ENCODE measurements around the gene ZCWPW1.
"Not testable (repeated sequence)": the region's sequence is repeated elsewhere in the genome, so short reads cannot be mapped to it uniquely, and the experiment has no call there.

The ZCWPW1 gene

DNA sequence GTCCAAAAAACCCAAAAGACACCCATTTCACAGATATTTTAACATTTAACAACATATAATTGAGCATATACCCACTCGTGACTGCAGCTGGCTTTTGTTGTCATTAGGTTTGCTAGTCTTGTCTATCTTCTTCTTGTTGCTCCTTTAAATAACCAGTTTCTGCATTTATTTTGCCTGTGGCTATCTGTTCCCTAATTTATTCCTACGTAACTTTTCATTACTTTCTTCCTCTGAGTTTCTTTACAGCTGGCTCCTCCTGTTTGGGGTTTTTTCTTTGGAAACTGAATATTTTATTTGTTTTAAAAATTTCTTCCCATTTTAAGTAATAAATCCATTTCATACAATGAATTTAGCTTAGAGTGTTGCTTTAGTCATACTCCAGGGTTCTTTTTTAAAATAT lies 40.8 kb downstream of the ZCWPW1 start:
- Histone ChIP-seq H3K9me3 (replicated peaks in 1 of 2; ENCODE audit: control insufficient read depth in 2 of 2, insufficient read depth in 1 of 2, low read depth in 1 of 2, low read length in 2 of 2) (no peaks in the 10 kb centered on the region), H3K27ac (replicated peaks; ENCODE audit: low read length) (no peak overlapping the region), H3K4ac (ENCODE audit: low read length) (no peak overlapping the region), H3K36me3 (replicated peaks in 1 of 2; ENCODE audit: control insufficient read depth in 2 of 2, insufficient read depth in 2 of 2, low read length in 2 of 2) (no peaks in the 10 kb centered on the region), H2AK5ac (ENCODE audit: low read depth, low read length) (no peak overlapping the region), H2BK12ac (ENCODE audit: low read length) (no peak overlapping the region), H2BK5ac (ENCODE audit: low read length) (no peak overlapping the region), H3K4me3 (ENCODE audit: low read length in 2 of 2) (no peak overlapping the region), H3K79me1 (ENCODE audit: low read depth, low read length) (no peaks in the 10 kb centered on the region), H4K8ac (ENCODE audit: low read depth, low read length) (no peak overlapping the region), H2BK120ac (ENCODE audit: low read depth, low read length) (no peak overlapping the region), H3K23ac (ENCODE audit: low read depth, low read length, poor library complexity) (peak overlapping the region; percentile 59), H3K4me1 (ENCODE audit: control insufficient read depth in 2 of 2, insufficient read depth in 1 of 2, low read depth in 1 of 2, low read length in 2 of 2) (no peaks in the 10 kb centered on the region), H3K18ac (ENCODE audit: low read length) (no peak overlapping the region), H3K14ac (ENCODE audit: low read length) (no peak overlapping the region), H3K4me2 (ENCODE audit: insufficient read depth, low read length, poor library complexity, severe bottlenecking) (no peak overlapping the region), H2BK15ac (ENCODE audit: low read length) (no peak overlapping the region), H4K91ac (ENCODE audit: low read depth, low read length, poor library complexity) (no peak overlapping the region), H3K27me3 (ENCODE audit: control insufficient read depth in 3 of 3, insufficient read depth in 3 of 3, low read depth in 1 of 3, low read length in 3 of 3) (peaks cover 0 to 7% (median 0%) of the 10 kb centered on the region in 3 experiments), H3K9ac (ENCODE audit: low read depth, low read length, poor library complexity) (no peak overlapping the region), H2AFZ (ENCODE audit: low read length) (no peak overlapping the region)
- DNase-seq (ENCODE audit: low spot score): no peak
- no CpG with 5 or more reads among the region's 2 CpGs for WGBS, 2 donors (ENCODE audit: extremely low coverage in 2 of 2, insufficient read length in 2 of 2, insufficient replicate concordance in 1 of 2)

DNA sequence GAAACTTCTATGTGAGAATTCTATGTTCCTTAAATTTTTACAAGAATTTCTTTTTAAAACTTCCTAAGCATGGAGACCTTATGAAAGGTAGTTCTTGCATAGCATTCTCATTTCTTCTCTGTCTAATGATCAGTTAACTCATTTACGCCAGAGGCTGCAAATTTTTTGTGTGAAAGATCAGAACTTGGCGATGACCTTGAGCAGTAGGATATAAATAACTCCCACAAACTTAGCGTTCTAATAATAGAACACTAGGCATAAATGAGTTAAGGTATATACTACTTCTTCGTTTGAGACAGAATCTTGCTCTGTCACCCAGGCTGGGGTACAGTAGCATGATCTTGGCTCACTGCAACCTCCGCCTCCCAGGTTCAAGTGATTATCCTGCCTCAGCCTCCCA lies 41.6 kb downstream of the ZCWPW1 start:
- Histone ChIP-seq H3K36me3 (replicated peaks in 1 of 2; ENCODE audit: control insufficient read depth in 2 of 2, insufficient read depth in 2 of 2, low read length in 2 of 2) (no peaks in the 10 kb centered on the region), H3K9ac (ENCODE audit: low read depth, low read length, poor library complexity) (no peak overlapping the region), H2BK12ac (ENCODE audit: low read length) (no peak overlapping the region), H2AK5ac (ENCODE audit: low read depth, low read length) (no peak overlapping the region), H3K27me3 (ENCODE audit: control insufficient read depth in 3 of 3, insufficient read depth in 3 of 3, low read depth in 1 of 3, low read length in 3 of 3) (peaks cover 0 to 7% (median 0%) of the 10 kb centered on the region in 3 experiments), H3K23ac (ENCODE audit: low read depth, low read length, poor library complexity) (no peak overlapping the region), H3K18ac (ENCODE audit: low read length) (no peak overlapping the region), H3K4ac (ENCODE audit: low read length) (no peak overlapping the region), H3K79me1 (ENCODE audit: low read depth, low read length) (no peaks in the 10 kb centered on the region), H2AFZ (ENCODE audit: low read length) (no peak overlapping the region), H2BK120ac (ENCODE audit: low read depth, low read length) (no peak overlapping the region), H4K8ac (ENCODE audit: low read depth, low read length) (no peak overlapping the region), H3K27ac (replicated peaks; ENCODE audit: low read length) (no peak overlapping the region), H4K91ac (ENCODE audit: low read depth, low read length, poor library complexity) (no peak overlapping the region), H3K9me3 (replicated peaks in 1 of 2; ENCODE audit: control insufficient read depth in 2 of 2, insufficient read depth in 1 of 2, low read depth in 1 of 2, low read length in 2 of 2) (no peaks in the 10 kb centered on the region), H2BK5ac (ENCODE audit: low read length) (no peak overlapping the region), H3K4me2 (ENCODE audit: insufficient read depth, low read length, poor library complexity, severe bottlenecking) (no peak overlapping the region), H3K4me1 (ENCODE audit: control insufficient read depth in 2 of 2, insufficient read depth in 1 of 2, low read depth in 1 of 2, low read length in 2 of 2) (no peaks in the 10 kb centered on the region), H2BK15ac (ENCODE audit: low read length) (no peak overlapping the region), H3K4me3 (ENCODE audit: low read length in 2 of 2) (no peak overlapping the region), H3K14ac (ENCODE audit: low read length) (no peak overlapping the region)
- no peak for DNase-seq (ENCODE audit: low spot score)
- WGBS, 2 donors (ENCODE audit: extremely low coverage in 2 of 2, insufficient read length in 2 of 2, insufficient replicate concordance in 1 of 2): no CpG with 5 or more reads among the region's 5 CpGs

GRCh38 chr7:100384628-100385294 lies 43.7 kb downstream of the ZCWPW1 start:
- Histone ChIP-seq H3K23ac (ENCODE audit: low read depth, low read length, poor library complexity) (no peak overlapping the region), H3K79me1 (ENCODE audit: low read depth, low read length) (no peaks in the 10 kb centered on the region), H3K27me3 (ENCODE audit: control insufficient read depth in 3 of 3, insufficient read depth in 3 of 3, low read depth in 1 of 3, low read length in 3 of 3) (peaks cover 0 to 5% (median 0%) of the 10 kb centered on the region in 3 experiments), H3K14ac (ENCODE audit: low read length) (no peak overlapping the region), H3K9ac (ENCODE audit: low read depth, low read length, poor library complexity) (no peak overlapping the region), H4K91ac (ENCODE audit: low read depth, low read length, poor library complexity) (no peak overlapping the region), H2BK15ac (ENCODE audit: low read length) (no peak overlapping the region), H3K4me3 (ENCODE audit: low read length in 2 of 2) (no peak overlapping the region), H2AFZ (ENCODE audit: low read length) (no peak overlapping the region), H3K4me1 (ENCODE audit: control insufficient read depth in 2 of 2, insufficient read depth in 1 of 2, low read depth in 1 of 2, low read length in 2 of 2) (no peaks in the 10 kb centered on the region), H3K4ac (ENCODE audit: low read length) (no peak overlapping the region), H3K4me2 (ENCODE audit: insufficient read depth, low read length, poor library complexity, severe bottlenecking) (no peak overlapping the region), H3K18ac (ENCODE audit: low read length) (no peak overlapping the region), H3K36me3 (replicated peaks in 1 of 2; ENCODE audit: control insufficient read depth in 2 of 2, insufficient read depth in 2 of 2, low read length in 2 of 2) (no peaks in the 10 kb centered on the region), H3K27ac (replicated peaks; ENCODE audit: low read length) (no peak overlapping the region), H4K8ac (ENCODE audit: low read depth, low read length) (no peak overlapping the region), H2BK12ac (ENCODE audit: low read length) (no peak overlapping the region), H2BK5ac (ENCODE audit: low read length) (no peak overlapping the region), H2BK120ac (ENCODE audit: low read depth, low read length) (no peak overlapping the region), H3K9me3 (replicated peaks in 1 of 2; ENCODE audit: control insufficient read depth in 2 of 2, insufficient read depth in 1 of 2, low read depth in 1 of 2, low read length in 2 of 2) (no peaks in the 10 kb centered on the region), H2AK5ac (ENCODE audit: low read depth, low read length) (no peak overlapping the region)
- DNase-seq (ENCODE audit: low spot score): no peak
- WGBS, 2 donors (ENCODE audit: extremely low coverage in 2 of 2, insufficient read length in 2 of 2, insufficient replicate concordance in 1 of 2): no CpG with 5 or more reads among the region's 6 CpGs

DNA sequence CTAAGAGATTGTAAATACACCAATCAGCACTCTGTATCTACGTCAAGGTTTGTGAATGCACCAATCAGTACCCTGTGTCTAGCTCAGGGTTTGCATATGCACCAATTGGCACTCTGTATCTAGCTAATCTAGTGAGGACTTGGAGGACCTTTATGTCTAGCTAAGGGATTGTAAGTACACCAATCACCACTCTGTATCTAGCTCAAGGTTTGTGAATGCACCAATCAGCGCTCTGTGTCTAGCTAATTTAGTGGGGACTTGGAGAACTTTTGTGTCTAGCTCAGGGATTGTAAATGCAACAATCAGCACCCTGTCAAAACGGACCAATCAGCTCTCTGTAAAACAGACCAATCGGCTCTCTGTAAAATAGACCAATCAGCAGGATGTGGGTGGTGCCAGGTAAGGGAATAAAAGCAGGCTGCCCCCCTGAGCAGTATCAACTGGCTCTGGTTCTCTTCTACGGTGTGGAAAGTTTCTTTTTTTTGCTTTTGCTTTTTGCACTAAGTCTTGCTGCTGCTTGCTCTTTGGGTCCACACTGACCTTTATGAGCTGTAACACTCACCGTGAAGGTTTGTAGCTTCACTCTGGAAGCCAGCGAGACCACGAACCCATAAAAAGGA lies 46.2 kb downstream of the ZCWPW1 start:
- H3K9me3 ChIP-seq (replicated peaks in 1 of 2; ENCODE audit: control insufficient read depth in 2 of 2, insufficient read depth in 1 of 2, low read depth in 1 of 2, low read length in 2 of 2); H3K36me3 ChIP-seq (replicated peaks in 1 of 2; ENCODE audit: control insufficient read depth in 2 of 2, insufficient read depth in 2 of 2, low read length in 2 of 2); H3K4me2 ChIP-seq (ENCODE audit: insufficient read depth, low read length, poor library complexity, severe bottlenecking); H3K23ac ChIP-seq (ENCODE audit: low read depth, low read length, poor library complexity); H3K9ac ChIP-seq (ENCODE audit: low read depth, low read length, poor library complexity); H3K4me3 ChIP-seq (ENCODE audit: low read length in 2 of 2); H3K4ac ChIP-seq (ENCODE audit: low read length); DNase-seq (ENCODE audit: low spot score); H2BK120ac ChIP-seq (ENCODE audit: low read depth, low read length); H2AK5ac ChIP-seq (ENCODE audit: low read depth, low read length); H3K4me1 ChIP-seq (ENCODE audit: control insufficient read depth in 2 of 2, insufficient read depth in 1 of 2, low read depth in 1 of 2, low read length in 2 of 2); H2BK5ac ChIP-seq (ENCODE audit: low read length); H3K18ac ChIP-seq (ENCODE audit: low read length); H4K91ac ChIP-seq (ENCODE audit: low read depth, low read length, poor library complexity); H4K8ac ChIP-seq (ENCODE audit: low read depth, low read length); H2BK15ac ChIP-seq (ENCODE audit: low read length); H3K27me3 ChIP-seq (ENCODE audit: control insufficient read depth in 3 of 3, insufficient read depth in 3 of 3, low read depth in 1 of 3, low read length in 3 of 3); H2BK12ac ChIP-seq (ENCODE audit: low read length); H3K27ac ChIP-seq (replicated peaks; ENCODE audit: low read length); H3K14ac ChIP-seq (ENCODE audit: low read length); H3K79me1 ChIP-seq (ENCODE audit: low read depth, low read length): not testable (repeated sequence)
- H2AFZ ChIP-seq (ENCODE audit: low read length): peak overlapping the region; percentile 56
- no CpG with 5 or more reads among the region's 8 CpGs for WGBS, 2 donors (ENCODE audit: extremely low coverage in 2 of 2, insufficient read length in 2 of 2, insufficient replicate concordance in 1 of 2)

All from neuronal stem cell (in vitro differentiated cells).